ENCODE results near the gene FAU.

- TF ChIP-seq JUND (IDR thresholded peaks at IDR 0.05), result no peak
- TF ChIP-seq ELF1 (IDR thresholded peaks at IDR 0.05; ENCODE audit: borderline replicate concordance, low read depth), result no peak
- no peak for TF ChIP-seq RAD21 (IDR thresholded peaks at IDR 0.05; ENCODE audit: low read depth)
- TF ChIP-seq POLR2A (IDR thresholded peaks at IDR 0.05; ENCODE audit: borderline replicate concordance, extremely low read depth, insufficient read depth, insufficient read length), result no peak
Observed at GRCh38 chr11:65124480-65125196, 2.7 kb upstream of the FAU start.

Data from HCT116 (cell line).